ENCODE data around the gene COL13A1.

COL13A1 gene

DNA sequence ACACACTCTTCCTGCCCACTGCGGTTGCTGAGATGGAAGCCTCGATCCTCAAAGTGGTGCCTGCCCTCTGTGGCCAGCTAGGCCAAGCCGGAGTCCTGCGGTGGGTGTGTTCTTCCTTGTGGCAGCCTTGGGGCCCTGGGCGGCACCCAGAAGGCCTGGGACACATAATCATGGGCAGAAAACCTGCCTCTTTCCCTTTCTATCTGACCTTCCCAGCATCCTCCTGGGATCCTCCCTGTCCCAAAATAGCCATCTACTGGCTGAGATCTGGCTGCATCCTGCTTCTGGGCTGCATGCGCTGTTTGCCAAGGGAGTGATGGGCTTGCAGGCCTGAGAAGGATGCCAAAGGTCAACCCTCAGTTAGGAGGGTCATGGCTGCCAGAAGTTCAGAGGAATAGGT, 23.9 kb downstream of the COL13A1 start:
- DNase-seq = no peak

DNA sequence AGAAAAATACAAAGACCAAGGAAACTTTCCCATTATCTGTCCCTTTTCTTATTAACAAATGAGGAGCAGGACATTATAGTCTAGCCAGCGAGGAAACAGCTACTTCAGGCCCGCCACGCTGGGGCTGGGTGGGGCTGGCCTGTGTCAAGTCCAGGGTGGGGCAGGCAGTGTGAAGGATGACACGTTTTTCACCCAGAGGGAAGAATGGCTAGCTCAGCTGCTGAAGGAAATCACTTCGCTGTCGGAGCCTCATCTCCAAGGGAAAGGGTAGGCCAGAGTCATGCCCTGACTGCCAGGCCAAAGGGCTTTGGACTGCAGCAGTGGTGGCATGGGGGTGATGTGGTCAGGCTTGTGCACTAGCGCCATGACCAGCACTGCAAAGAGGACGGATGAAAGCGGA, 24.4 kb downstream of the COL13A1 start:
- DNase-seq = no peak

DNA sequence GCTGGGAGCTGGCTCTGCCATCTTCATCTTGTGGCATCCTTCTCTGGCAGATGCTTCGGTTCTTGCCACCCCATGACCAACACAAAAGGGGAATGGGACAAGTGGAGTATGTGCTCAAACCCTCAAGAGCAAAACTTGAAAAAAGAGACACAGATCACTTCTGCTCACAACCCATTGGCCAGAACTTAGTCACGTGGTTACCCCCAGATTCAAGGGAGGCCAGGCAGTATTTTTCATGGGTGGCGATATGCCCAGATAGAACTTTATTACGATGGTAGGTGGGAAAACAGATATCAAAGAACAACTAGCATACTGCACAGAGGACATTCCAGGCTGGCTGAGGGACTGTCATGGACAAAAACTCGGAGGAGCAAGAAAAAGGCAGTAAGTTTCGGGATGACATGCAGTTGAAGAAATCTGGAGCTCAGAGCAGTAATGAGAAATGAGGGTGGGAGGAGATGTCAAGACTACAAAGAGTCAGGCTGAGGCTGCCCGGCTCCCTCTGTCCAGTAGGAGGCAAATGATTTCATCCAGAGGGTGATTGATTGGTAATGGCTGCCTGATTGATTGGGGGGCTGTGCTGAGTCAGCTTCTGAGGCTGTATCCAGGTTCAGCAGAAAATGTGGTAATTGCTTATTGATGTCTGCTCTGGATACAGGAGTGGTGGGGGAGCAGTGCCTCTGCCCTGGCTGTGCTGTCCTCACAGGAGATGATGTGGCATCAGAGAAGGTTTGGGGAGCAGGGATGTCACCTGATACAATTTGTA, 25.3 kb downstream of the COL13A1 start:
- DNase-seq = no peak

DNA sequence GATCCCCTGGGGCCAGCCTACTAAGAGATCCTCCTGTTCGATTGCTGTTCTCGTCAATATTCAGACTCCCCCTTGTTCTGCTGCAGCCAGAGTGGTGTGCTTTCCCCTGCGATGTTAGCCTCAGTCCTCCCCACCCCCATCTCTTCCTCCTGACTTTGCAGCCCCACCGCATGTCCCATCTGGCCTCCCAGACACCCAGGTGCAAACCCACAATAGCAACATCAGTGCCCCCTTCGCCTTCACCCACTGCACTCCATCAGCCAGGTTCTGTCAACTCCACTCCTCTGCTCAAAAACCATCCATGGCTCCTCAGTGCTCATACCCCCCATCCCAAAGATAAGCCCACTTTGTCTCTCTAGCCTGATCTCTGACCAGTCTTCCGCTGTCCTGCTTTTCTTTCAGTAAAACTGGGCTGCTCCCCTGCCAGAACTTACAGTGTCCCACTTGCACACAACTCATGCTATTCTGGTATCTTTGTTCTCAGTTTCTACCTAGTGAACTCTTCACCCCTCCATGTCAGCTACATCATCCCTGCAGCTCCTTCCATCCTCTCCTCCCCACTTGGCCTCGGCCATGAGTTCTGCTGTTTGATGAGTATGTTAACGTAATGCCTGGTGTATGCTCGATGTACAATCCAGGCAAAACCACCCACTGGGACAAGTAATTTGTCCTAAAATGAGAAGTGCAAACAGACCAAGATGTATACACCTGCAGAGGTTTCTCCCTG, 26.6 kb downstream of the COL13A1 start:
- DNase-seq = no peak

DNA sequence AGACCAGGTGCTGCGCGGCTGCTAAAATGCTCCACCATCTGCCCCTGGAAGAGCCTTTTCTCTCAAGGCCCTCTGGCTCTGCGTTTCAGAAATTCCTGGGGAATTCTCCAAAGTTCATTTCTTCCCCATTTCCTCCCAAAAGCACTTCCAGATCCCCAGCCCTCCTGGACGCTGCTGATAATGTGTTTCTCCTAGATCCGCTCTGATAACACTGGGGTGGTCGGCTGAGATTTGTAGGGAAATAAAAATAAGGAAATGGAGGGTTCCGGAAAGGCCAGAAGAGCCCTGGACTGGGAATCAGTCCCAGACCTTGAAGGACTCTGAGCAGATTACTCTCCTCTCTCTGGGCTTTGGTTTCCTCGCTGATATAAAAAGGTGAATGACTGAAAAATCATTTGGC, 28.1 kb downstream of the COL13A1 start:
- no peak for DNase-seq

DNA sequence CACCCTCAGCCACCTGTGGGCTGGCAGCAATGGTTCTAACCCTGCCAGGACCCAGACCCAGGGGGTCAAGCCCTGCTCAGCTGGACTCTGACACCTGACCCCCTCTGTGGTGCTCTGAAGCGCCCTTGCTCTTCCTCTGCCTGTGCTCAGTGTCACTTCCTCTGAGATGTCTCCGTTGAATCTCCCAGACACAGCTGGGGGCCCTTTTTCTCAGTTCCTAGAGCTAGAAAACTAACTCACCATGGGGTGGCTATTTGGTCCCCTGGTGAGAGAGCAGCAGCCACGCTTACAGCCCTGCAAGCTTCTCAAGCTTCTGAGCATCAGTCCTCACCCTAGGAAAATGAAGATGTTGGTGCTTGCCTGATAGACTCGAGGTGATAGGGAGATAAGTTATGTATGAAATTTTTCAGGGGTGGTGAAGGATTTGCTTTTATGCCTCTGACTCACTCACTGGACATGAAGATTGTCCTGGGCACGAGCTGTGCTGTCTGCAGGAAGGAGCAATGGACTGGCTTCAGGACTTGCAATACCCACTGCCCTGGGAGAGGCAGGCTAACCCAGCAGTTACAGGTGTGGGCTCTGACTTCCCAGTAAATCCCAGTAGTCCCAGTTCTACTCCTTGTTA, 29.6 kb downstream of the COL13A1 start:
- no peak for DNase-seq

DNA sequence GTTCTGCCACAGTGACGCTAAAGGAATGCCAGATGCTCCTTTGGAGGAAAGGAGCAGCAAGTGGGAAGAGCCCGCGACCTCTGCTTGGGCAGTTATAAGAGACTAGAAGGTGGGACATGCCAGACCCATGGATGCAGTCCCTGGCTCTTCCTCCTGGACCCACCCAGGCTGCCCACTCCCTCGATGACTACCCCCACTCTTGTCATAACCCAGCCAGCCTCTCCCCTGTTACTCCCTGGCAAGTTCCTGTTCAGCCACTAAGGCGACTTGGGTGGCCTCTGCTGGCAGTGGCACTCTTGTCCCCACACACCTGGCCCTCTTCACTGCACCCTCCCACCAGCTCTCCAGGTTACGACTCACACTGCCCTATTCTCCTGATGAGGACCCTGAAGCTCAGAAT, 33.5 kb downstream of the COL13A1 start:
- no peak for DNase-seq

DNA sequence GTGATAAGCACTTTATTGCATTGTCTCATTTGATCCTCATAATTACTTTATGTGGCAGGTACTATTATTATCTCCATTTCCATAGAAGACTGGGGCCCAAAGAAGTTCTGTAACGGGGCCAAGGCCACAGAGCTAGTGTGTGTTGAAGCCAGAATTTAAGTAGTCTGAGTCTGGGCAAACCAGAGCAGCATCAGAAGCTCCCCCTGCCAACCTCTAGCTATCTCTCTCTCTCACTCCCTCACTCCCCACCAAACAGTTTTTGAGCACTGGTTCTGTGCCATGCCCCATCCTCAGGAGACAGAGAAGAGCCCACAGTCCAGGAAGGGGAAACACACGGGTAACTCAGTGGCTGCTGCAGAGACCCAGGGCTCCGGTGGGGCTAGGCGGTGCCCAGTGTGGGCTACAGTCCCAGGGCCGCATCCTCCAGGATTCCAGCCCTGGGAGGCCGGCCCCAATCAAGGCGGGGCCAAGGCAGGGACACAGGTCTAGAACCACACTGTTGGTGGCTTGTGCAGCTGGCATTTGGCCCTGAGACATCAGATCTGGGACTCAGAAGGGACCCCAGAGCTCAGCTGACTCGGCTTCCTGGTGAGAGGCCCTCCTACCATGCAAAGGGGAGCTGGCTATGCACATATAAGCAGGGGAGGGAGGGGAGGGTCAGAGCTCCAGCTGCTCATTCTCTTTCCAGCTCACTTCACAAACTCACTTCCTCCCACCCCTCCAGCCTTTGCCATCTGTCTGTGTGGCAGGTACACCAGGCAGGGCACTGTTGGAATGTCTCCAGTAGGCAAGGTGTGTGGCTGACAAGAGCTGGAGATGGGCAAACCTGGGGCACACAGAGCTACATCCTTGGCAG, 34.4 kb downstream of the COL13A1 start:
- peak; percentile 80 for DNase-seq

DNA sequence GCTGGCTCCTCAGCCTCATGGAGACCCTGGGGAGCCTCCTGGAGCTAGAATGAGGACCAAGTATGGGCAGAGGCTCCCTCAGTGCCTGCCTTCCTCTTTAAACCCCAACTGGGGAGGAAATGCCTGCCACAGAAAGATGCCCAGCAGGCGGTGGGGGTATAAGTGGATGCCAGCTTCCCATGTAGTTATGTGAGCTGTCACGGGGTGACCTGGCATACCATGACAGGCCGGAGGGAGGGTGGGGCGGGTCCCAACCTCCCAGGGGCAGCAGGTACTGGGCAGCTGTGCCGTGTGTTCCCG, 35.0 kb downstream of the COL13A1 start:
- no peak for DNase-seq

DNA sequence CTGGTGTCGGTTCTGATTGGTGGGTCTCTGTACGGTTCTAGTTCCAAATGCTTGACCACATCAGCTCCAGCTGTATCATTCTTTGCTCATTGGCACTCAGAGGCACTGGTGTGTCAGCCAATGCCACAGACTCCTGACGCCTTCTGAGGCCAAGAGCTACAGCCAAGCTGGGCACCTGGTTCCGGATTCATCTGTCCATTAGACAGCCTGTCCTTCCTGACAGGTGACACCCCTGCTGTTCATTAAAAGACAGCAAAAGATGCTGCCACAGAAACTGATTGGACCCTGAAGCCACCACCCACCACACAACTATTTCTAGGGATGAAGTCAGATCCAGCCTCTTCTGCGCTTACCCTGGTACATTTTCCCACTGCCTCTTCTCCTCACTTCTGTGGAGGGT, 35.6 kb downstream of the COL13A1 start:
- DNase-seq = no peak

DNA sequence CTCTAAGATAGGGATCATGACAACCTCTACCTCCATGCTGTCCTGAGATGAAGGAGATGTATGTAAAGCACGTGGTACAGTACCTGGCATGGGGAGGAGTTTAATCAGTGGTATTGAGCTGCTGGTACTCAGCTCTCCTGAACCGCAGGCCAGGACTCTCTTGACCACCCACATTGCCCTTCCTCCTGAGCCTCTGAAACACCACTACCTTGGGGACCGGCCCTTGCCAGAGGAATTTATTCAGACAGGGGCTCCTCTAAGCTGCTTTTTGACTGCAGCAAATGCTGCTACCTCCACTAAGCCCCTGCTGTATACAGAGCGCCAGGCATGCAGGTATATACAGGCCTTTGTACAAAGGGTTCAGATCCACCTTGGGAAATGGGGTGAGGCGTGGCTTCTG, 36.7 kb downstream of the COL13A1 start:
- no peak for DNase-seq

DNA sequence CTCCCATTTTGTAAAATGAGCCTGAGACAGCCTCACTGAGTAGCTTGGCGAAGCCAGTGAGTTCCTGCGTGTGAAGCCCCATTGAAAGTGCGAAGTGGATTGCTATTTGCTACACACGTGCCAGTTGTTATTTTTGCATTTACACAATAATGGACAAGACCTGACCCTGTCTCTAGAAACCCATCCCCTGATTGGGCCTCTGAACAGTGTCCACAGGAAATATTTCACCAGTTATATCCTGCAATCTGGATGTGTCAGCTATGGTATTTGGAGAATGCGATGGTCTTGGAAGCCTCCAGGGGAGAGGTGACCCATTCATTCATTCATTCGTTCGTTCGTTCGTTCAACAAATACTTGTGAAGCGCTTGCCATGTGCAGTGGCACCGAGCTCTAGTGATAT, 37.1 kb downstream of the COL13A1 start:
- DNase-seq = no peak

DNA sequence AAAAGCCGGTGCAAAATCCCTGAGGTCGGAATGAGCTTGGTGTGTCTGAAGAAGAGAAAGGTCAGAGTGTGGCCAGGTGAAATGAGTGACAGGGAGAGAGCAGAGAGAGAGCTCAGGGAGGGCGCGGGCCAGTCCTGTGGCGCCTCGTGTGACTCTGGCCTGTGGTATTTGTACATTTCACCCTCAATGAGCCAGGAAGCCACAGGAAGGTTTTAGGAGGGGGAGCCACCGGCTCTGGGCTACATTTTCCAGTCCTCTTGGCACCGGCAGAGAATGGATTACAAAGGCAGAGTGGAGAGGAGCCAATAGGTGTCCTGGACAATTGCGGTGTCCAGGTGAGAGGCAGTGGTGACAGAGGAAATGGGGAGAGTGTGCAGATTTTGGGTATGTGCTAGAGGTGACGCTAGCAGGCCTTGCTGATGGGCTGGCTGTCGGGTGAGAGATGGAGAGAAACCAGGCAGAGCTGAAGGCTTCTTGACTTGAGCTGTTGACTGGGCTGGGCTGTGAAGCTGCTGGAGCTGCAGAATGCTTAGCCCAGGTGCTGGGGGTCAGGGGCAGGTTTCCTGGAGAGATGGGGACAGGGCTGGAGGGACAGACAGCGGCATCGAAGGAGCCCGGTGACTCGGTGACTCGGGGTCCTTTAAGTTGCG, 38.1 kb downstream of the COL13A1 start:
- DNase-seq = no peak

DNA sequence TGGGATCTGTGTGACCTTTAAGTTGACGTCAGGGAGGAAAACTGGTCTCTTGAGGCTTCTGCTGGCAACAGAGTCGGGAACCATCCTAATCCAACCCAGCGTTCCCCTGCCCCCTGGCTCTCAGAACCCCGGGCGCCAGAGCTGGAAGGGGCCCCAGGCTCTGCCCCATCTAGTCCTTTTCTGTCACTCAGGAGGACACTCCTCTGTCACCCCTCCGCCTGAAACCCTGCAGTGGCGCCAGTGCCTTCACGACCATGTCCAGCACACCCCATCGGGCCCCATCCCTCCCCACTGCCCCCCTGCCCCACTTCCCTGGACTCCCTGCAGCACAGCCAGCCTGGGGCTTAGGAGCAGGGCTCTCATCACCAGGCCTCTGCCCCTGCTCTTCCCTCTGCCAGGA, 39.1 kb downstream of the COL13A1 start:
- no peak for DNase-seq

DNA sequence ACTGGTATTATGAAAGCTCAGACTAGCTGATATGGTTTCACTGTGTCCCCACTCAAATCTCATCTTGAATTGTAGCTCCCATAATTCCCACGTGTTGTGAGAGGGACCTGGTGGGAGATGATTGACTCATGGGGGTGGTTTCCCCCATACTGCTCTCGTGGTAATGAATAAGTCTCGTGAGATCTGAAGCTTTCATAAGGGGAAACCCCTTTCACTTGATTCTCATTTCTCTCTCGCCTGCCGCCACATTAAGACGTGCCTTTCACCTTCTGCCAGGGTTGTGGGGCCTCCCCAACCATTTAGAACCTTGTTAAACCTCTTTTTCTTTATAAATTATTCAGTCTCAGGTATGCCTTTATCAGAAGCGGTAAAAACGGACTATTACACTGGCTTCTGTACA, 40.3 kb downstream of the COL13A1 start:
- no peak for DNase-seq

DNA sequence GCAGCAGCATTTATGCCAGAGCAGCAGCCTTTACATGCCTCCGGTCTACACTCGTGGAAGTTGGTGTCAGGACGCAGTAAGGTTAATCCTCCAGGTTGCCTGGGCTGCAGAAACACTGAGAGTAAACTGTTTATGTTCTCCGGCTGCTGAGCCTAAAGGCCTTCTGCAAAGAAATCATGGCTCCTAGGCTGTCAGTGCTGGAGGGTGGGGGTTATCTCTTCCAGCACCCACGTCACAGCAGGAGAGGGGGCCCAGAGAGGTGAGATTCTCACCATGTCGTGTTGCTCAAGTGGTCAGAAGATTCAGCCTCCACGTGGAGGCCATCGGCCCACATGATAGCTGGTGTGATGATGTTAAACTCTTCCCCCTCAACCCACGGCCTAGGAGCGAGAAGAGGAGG, 41.2 kb downstream of the COL13A1 start:
- no peak for DNase-seq

DNA sequence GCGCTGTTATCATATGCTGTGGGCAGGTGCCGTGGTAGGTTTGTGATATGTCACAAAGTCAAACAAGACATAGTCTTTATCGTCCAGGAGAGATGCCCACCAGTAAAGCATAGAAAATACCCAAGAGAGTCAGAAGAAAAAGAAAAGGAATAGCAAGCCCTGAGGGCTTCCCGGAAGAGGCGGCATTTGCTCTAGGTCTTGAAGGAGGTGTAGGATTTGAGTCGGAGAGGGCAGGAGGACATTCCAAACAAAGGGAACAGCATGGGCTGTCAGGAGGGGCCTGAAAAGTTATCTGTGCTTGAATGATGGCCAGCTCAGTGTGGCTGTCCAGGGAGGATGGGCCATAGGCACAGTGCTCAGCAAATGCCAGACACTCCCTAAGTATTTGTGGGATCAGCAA, 42.2 kb downstream of the COL13A1 start:
- no peak for DNase-seq

DNA sequence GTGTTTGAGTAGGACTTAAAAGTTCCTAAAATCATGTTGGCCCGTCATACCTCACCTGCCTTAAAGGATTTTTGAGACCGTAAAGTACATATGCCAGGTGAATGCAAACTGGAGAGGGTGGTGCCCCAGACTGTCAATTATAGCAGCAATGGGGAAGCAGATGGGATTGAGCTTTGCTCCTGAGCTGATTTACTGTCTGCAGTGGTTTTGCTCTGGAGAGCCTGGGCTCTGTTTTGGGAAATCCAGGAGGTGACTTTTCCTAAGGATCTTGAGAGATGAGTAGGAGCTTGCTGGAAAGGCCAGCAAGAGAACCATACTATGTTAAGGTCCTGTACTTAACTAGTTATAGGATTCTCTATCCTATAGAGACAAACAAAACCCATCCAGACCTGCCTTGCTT, 43.0 kb downstream of the COL13A1 start:
- DNase-seq = no peak

DNA sequence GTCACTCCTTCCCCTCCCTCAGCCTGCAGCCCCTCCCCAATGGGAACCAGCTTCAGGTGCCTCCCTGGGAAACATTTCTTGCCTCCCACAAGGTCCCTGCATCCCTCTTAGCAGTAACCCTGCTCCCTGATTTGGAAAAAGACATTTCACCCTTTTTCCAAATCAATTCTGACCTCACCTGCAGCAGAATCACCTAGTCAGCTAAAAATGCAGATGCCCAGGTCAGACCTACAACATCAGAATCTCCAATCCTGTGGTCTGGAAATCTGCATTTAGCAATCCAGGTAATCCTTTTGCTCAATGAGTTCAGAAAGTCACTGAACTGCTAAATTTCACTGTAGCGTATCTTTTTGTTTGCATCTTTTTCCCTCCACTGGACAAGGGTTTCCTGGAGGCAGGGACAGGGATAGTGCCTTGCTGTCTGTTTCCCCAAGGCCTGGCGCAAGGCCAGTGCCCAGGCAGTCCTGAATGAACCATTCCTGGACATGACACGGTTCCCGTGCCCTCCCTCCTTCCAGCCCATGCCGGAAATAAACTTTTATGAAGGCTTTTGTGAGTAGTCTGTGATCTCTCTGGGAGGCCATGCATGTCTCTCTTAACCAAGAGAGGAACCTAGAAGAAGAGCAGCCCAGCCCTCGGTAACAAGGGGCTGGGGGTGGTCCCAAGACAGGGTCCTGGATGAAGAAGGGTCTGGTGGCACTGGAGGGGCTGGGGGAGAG, 44.0 kb downstream of the COL13A1 start:
- no peak for DNase-seq

DNA sequence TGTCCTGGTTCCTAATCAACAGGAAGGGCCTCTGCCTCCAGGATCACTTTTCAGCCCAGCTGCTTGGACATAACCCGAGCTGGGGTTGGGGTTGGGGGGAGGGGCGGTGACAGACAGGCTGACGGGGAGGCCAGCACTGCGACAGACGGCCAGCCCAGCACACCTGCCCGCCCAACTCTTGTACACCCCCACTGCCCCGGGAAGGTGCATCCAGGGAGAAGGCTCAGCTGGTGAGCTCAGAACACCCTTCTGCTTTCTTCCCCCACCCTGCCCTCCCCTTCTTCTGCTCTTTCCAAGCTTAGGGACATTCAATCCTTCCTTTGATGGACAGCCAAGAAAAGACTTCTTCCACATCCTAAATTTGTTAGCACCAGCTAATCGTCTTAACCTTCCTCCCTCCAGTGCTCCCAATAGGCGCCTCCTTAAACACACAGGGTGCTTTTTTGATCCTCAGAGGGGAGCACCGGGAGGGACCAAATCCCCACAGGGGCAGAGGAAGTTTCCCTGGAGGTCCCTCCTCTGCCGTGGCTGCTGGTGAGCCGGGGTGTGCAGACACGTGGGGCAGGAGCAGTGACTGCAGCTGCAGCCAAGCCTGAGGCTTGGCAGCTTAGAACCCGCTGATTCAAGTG, 44.7 kb downstream of the COL13A1 start:
- DNase-seq = peak; percentile 12

DNA sequence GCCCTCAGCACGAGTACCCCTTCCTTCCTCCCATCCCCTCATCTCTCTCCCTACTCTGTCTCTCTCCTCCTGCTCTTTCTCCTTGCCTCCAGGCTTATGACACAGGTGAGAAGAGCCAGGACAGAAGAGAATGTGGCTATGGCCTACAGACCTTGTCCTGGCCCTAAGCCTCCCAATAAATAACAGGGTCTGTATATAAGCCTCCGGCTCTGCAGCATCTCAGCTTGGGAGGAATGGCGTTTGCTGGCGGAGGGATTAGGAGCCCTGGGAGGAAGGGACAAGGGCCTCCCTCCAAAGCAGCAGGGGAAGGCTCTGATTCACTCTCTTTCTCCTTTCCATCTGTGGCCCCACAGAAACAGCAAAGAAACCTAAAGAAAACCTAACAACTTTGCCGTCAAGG, 45.8 kb downstream of the COL13A1 start:
- DNase-seq = no peak

DNA sequence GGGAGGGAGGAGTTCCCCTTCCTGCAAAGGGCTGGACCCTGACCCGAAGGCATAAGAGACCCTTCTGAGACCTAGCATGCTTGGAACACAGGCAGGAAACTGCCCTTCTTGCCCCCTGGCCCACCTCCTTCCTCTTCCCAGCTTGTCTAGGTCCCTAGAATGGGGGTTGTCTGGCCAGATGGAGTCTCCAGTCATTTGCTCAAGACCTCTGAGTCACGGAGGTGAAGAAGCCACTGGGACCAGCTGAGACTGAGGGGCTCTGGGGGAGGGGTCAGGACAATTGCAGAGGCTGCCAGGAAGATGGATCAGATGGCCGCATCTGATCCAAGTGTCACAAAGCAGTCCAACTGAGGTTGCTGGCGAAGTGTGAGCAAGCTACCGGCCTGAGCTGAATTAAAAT, 46.2 kb downstream of the COL13A1 start:
- DNase-seq = no peak

All from NCI-H2171 (cell line).